HG03575 (cell line): ENCODE measurements around the gene SHC1.
"Not testable (repeated sequence)": the region's sequence is repeated elsewhere in the genome, so short reads cannot be mapped to it uniquely, and the experiment has no call there.

Source experiments
- ATAC-seq: cut with Tn5 transposase; IDR thresholded peaks from one replicate; pipeline ENCODE4 v1.9.1; 2021; ENCODE audit not compliant: unreplicated experiment, insufficient number of reproducible peaks, low FRiP score; ENCODE audit errors: extremely low read depth

The SHC1 gene

GRCh38 chr1:154998201-154998780 lies 27.7 kb upstream of the SHC1 start:
- no peak for ATAC-seq

GRCh38 chr1:154996966-154997701 lies 26.6 kb upstream of the SHC1 start:
- ATAC-seq: no peak

GRCh38 chr1:154995301-154995983 lies 24.9 kb upstream of the SHC1 start:
- not testable (repeated sequence) for ATAC-seq

- no peak for ATAC-seq
Observed at GRCh38 chr1:154994591-154994990, 24.0 kb upstream of the SHC1 start.

GRCh38 chr1:154994269-154994587 lies 23.7 kb upstream of the SHC1 start:
- ATAC-seq: no peak

GRCh38 chr1:154993572-154994268 lies 23.2 kb upstream of the SHC1 start, which contains the start of gene LENEP:
Gene LENEP (plus strand): TSS chr1:154993586. CDS start chr1:154993608, 22 bp downstream.
- no peak for ATAC-seq

DNA sequence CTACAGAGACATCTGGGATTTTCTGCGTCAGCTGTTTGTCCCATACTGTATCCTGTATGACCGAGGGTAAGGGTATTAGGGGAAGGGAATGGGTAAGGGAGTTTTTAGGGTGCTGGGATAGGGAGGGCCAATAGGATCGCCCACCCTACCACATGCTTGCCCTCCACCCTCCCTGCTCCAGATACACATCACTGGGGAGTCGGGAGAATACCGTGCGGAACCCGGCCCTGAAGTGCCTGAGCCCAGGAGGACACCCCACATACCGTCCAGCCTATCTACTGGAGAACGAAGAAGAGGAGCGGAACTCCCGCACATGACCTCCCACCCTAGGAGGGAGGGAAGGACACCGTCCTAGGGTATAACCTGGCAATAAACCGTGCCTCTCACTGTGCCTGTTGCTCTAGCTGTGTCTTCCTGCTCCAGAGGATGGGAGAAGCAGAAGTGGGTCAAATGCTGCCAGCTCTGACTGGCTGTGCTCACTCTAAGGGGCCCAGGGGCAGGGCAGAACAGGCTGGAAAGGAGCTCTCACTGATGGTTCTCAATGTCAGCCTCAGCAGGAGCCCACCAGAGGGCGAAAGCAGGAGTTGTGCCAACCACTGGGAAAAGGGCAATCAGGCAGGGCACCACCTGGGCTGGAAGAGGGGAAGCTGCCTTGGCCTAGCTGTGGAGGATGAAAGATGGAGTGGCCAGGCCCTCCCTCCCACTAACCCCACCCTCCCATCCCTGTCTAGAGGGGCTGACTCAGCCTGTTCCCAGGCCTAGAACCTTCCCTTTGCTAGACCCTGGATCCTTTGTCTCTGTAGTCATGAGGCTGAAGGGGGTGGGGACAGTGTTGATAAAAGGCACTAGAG lies 22.4 kb upstream of the SHC1 start:
- ATAC-seq: no peak

- ATAC-seq: no peak
Observed at GRCh38 chr1:154990276-154990675, 19.7 kb upstream of the SHC1 start.

DNA sequence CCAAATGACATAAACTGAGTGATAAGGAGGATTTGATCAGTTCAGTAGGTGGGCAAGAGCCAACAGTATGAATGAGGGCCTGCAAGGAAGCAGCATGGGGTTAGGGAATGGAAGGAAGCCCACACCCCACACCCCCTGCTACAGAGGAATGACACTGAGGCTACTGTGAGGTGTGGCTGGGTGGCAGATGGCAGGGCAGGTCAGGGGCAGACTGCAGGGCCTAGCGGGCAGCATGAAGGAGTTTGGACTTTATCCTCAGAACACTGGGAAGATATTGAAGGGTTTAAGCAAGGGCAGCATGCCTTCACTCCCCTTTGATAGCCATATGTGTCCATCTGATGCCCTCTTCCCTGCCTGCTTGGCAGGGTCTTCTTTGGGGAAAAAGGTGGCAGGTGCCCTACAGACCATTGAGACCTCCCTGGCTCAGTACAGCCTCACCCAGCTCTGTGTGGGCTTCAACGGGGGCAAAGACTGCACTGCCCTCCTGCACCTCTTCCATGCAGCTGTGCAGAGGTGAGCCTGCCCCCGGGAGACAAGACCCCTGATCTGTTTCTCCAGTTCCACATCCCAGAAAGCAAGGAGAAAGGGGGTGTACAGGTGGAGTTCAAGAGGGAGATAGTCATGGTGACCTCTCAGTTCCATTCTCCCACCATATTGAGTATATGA lies 18.8 kb upstream of the SHC1 start:
- no peak for ATAC-seq

GRCh38 chr1:154988058-154988954 lies 17.8 kb upstream of the SHC1 start:
- ATAC-seq: no peak

DNA sequence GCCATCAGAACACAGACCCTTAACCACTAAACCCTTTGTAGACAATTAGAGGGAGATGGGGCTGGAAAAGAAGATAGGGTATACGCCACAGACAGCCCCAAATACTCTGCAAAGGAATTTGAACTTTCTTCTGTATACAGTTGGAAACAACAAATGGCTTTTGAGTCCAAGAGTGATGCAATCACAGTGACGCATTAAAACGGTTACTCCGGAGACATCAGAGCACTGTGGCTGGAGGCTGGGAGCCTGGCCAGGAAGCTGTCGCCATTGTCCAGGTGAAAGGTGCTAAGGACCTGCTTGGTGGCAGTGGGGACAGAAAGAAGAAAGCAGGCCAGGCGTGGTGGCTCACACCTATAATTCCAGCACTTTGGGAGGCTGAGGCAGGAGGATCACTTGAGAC lies 16.8 kb upstream of the SHC1 start:
- no peak for ATAC-seq

GRCh38 chr1:154986736-154987135 lies 16.2 kb upstream of the SHC1 start:
- not testable (repeated sequence) for ATAC-seq

DNA sequence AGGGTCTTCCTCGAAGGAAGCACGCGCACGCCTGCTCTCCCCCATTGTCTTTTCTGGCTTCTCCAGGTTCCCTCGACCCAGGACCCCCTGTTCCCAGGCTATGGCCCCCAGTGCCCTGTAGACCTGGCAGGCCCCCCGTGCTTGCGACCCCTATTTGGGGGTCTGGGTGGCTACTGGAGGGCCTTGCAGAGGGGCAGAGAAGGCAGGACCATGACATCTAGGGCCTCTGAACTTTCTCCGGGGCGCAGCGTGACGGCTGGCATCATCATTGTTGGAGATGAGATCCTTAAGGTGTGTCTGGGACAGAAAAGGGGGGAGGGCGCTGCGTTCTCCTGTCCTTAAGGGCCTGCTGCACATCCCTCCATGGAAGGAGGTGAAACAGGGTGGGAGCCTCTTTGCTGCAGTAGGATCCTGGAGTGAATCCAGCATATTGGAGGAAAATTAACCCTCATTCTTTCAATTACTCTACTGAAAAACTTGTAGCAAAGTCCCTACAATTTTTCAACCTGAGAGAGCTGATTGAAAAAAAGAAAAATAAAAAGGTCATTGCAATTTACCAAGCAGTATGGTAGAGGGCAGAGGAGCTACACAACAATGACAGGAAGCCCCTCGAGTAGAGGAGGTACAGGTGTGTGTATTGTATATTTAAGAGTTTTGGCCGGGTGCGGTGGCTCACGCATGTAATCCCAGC lies 13.4 kb upstream of the SHC1 start:
- no peak for ATAC-seq

- ATAC-seq: peak; percentile 70
Observed at GRCh38 chr1:154982897-154983648, 12.5 kb upstream of the SHC1 start, which contains the start of gene FLAD1. Gene FLAD1 (plus strand): TSS chr1:154983344. CDS start chr1:154983695, 351 bp downstream.

GRCh38 chr1:154982341-154982740 lies 11.8 kb upstream of the SHC1 start:
- no peak for ATAC-seq

DNA sequence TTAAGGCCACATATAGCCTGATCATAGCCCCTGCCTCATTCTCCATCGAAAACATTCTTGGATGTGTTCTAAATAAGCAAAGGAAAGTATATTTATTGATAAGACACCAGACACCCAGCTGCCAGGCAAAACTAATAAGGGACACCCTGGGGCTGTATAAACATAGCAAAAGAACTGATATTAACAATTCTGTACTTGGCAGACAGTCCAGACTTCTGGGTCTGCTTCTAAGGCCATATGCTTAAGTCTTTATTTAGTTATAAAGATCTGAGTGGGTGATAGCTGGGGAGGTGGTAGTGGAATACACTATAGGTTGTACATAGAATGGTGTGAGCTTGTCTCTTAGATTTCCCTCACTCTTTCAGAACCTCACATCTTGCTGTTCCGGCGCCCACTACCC lies 7.8 kb upstream of the SHC1 start:
- ATAC-seq: no peak
